Measurements from ENCODE around the gene RARB.

RARB gene

GRCh38 chr3:25442486-25442885 lies 14.4 kb downstream of the RARB start:
- Histone ChIP-seq H3K36me3 (ENCODE audit: control insufficient read depth in 2 of 2, insufficient read depth in 1 of 2, low read length in 2 of 2) (no peaks in the 10 kb centered on the region), H3K4me3 (ENCODE audit: low read depth, low read length) (no peak overlapping the region), H3K9me3 (ENCODE audit: control insufficient read depth, insufficient read depth, low read depth, low read length) (no peaks in the 10 kb centered on the region), H3K27ac (ENCODE audit: extremely low read depth, low read depth, low read length) (no peak overlapping the region), H3K4me1 (ENCODE audit: control insufficient read depth, insufficient read depth, low read length) (no peaks in the 10 kb centered on the region)
- POLR2A ChIA-PET, result no interaction called here
- CTCF ChIA-PET, result interaction anchor here (1.0 to 2.9 kb wide), 4 partner anchors 10 to 151 kb away, joined by 3 to 12 read pairs (median 10); partner anchors contain the start of gene RARB
- TF ChIP-seq TCF7L2 (IDR thresholded peaks at IDR 0.05; ENCODE audit: borderline replicate concordance, low read depth, low read length) (no peak), TSHZ1 (tag by site-specific recombination; IDR thresholded peaks at IDR 0.05; ENCODE audit: borderline replicate concordance) (no peak), SP7 (tag by site-specific recombination; IDR thresholded peaks at IDR 0.05) (no peak), PRDM6 (tag by site-specific recombination; IDR thresholded peaks at IDR 0.05) (peak; percentile 51), ZNF843 (tag by site-specific recombination; IDR thresholded peaks at IDR 0.05) (no peak)

- H3K4me1 ChIP-seq (ENCODE audit: control insufficient read depth, insufficient read depth, low read length), result no peaks in the 10 kb centered on the region
- no peak for TF ChIP-seq ZNF18 (tag by site-specific recombination; IDR thresholded peaks at IDR 0.05)
- no peak for TF ChIP-seq ZNF169 (tag by site-specific recombination; IDR thresholded peaks at IDR 0.05)
- TF ChIP-seq ZNF155 (tag by site-specific recombination; IDR thresholded peaks at IDR 0.05), result no peak
- TF ChIP-seq ZNF514 (tag by site-specific recombination; IDR thresholded peaks at IDR 0.05), result no peak
- TF ChIP-seq ZNF488 (tag by site-specific recombination; IDR thresholded peaks at IDR 0.05), result no peak
- no peak for TF ChIP-seq KLF17 (tag by site-specific recombination; IDR thresholded peaks at IDR 0.05)
- no peak for TF ChIP-seq OSR2 (tag by site-specific recombination; IDR thresholded peaks at IDR 0.05)
- no peak for TF ChIP-seq REPIN1 (tag by site-specific recombination; IDR thresholded peaks at IDR 0.05; ENCODE audit: low read depth)
- H3K4me3 ChIP-seq (ENCODE audit: low read depth, low read length), result no peak overlapping the region
- H3K27ac ChIP-seq (ENCODE audit: extremely low read depth, low read depth, low read length), result no peak overlapping the region
- no peaks in the 10 kb centered on the region for H3K36me3 ChIP-seq (ENCODE audit: control insufficient read depth in 2 of 2, insufficient read depth in 1 of 2, low read length in 2 of 2)
- ChIA-PET POLR2A (no interaction called here), CTCF (interaction anchor here (2.0 kb wide), 1 partner anchor 149 kb away, joined by 11 read pairs; no protein-coding TSS in a partner anchor)
- no peaks in the 10 kb centered on the region for H3K9me3 ChIP-seq (ENCODE audit: control insufficient read depth, insufficient read depth, low read depth, low read length)
Measured at GRCh38 chr3:25444273-25444672, 16.2 kb downstream of the RARB start.
